ENCODE results near the gene PPP4R2. TPM values are rescaled to one million over a fixed set of nuclear protein-coding genes. Genes with fewer than 3 reads are reported as not detected.

Gene PPP4R2
- total and polyA plus RNA-seq, 2 donors (not counting 1 experiment from before 2014, with no cell fraction given): 9.8 to 57.5 TPM

GRCh38 chr3:72970942-72971341, 25.7 kb upstream of the PPP4R2 start:
- 40% methylated on average over 1 of the region's 2 CpGs for WGBS (ENCODE audit: insufficient coverage)
- Histone ChIP-seq H3K27me3 (replicated peaks in 1 of 4; ENCODE audit: control extremely low read depth in 1 of 4, control insufficient read depth in 3 of 4, insufficient read depth in 4 of 4, low read length in 3 of 4) (peaks cover 0 to 3% (median 0%) of the 10 kb centered on the region in 4 experiments), H3K4me3 (ENCODE audit: control extremely low read depth in 1 of 5, extremely low read depth in 1 of 5, insufficient read depth in 1 of 5, low read depth in 2 of 5, low read length in 4 of 5) (no peak overlapping the region), H3K4me2 (replicated peaks; ENCODE audit: low read depth, low read length, poor library complexity, severe bottlenecking) (no peak overlapping the region), H3K79me2 (ENCODE audit: control insufficient read depth, insufficient read depth, low read length) (no peaks in the 10 kb centered on the region), H3K9me3 (ENCODE audit: control extremely low read depth in 1 of 3, control insufficient read depth in 2 of 3, insufficient read depth in 1 of 3, low read length in 2 of 3) (no peaks in the 10 kb centered on the region), H2AFZ (ENCODE audit: insufficient read depth, low read depth, low read length, poor library complexity, severe bottlenecking) (no peak overlapping the region), H4K20me1 (ENCODE audit: control insufficient read depth, insufficient read depth, low read length, poor library complexity, severe bottlenecking) (no peaks in the 10 kb centered on the region), H3K9ac (ENCODE audit: low read length) (no peak overlapping the region), H3K4me1 (ENCODE audit: control insufficient read depth in 2 of 2, insufficient read depth in 2 of 2, low read length in 2 of 2) (peaks cover 0 to 1% of the 10 kb centered on the region in 2 donors), H3K36me3 (replicated peaks in 1 of 2; ENCODE audit: control extremely low read depth in 1 of 2, control insufficient read depth in 1 of 2, extremely low read depth in 1 of 2, insufficient read depth in 2 of 2, low read length in 1 of 2) (no peaks in the 10 kb centered on the region), H3K27ac (ENCODE audit: low read length in 2 of 2) (no peak overlapping the region)
- intact Hi-C loops (cut with micrococcal nuclease): no loop called here
- Mint-ChIP-seq H3K9me3 (ENCODE audit: insufficient read depth) (no peaks in the 10 kb centered on the region), H3K4me3 (no peak overlapping the region), H3K27me3 (peaks cover 10% of the 10 kb centered on the region), H3K27ac (no peak overlapping the region), H3K4me1 (peaks cover under 1% of the 10 kb centered on the region)
- ChIA-PET CTCF (no interaction called here), POLR2A (no interaction called here)
- DNase-seq (no peak), ATAC-seq (ENCODE audit: low read depth) (no peak)
- TF ChIP-seq EZH2 (IDR thresholded peaks at IDR 0.05; ENCODE audit: borderline replicate concordance, insufficient read depth, low read depth, low read length, poor library complexity, severe bottlenecking): no peak
- TF ChIP-seq, protein P1, sequence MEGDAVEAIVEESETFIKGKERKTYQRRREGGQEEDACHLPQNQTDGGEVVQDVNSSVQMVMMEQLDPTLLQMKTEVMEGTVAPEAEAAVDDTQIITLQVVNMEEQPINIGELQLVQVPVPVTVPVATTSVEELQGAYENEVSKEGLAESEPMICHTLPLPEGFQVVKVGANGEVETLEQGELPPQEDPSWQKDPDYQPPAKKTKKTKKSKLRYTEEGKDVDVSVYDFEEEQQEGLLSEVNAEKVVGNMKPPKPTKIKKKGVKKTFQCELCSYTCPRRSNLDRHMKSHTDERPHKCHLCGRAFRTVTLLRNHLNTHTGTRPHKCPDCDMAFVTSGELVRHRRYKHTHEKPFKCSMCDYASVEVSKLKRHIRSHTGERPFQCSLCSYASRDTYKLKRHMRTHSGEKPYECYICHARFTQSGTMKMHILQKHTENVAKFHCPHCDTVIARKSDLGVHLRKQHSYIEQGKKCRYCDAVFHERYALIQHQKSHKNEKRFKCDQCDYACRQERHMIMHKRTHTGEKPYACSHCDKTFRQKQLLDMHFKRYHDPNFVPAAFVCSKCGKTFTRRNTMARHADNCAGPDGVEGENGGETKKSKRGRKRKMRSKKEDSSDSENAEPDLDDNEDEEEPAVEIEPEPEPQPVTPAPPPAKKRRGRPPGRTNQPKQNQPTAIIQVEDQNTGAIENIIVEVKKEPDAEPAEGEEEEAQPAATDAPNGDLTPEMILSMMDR (IDR thresholded peaks at IDR 0.05): no peak

DNA sequence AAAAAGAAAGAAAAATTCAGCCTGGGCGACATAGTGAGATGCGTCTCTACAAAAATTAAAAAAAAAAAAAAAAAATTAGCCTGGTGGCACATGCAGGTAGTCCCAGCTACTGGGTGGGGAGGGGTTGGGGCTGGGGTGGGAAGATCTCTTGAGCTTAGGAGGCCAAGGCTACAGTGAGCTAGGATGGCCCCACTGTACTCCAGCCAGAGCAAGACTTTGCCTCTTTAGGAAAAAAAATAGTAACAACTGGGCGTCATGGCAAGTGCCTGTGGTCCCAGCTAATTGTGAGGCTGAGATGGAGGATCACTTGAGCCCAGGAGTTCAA, 23.9 kb upstream of the PPP4R2 start:
- Histone ChIP-seq H3K79me2 (ENCODE audit: control insufficient read depth, insufficient read depth, low read length) (no peaks in the 10 kb centered on the region), H3K4me3 (ENCODE audit: control extremely low read depth in 1 of 5, extremely low read depth in 1 of 5, insufficient read depth in 1 of 5, low read depth in 2 of 5, low read length in 4 of 5) (no peak overlapping the region), H2AFZ (ENCODE audit: insufficient read depth, low read depth, low read length, poor library complexity, severe bottlenecking) (no peak overlapping the region), H4K20me1 (ENCODE audit: control insufficient read depth, insufficient read depth, low read length, poor library complexity, severe bottlenecking) (no peaks in the 10 kb centered on the region), H3K4me2 (replicated peaks; ENCODE audit: low read depth, low read length, poor library complexity, severe bottlenecking) (no peak overlapping the region), H3K27ac (ENCODE audit: low read length in 2 of 2) (no peak overlapping the region), H3K4me1 (ENCODE audit: control insufficient read depth in 2 of 2, insufficient read depth in 2 of 2, low read length in 2 of 2) (no peaks in the 10 kb centered on the region), H3K9ac (ENCODE audit: low read length) (no peak overlapping the region), H3K36me3 (replicated peaks in 1 of 2; ENCODE audit: control extremely low read depth in 1 of 2, control insufficient read depth in 1 of 2, extremely low read depth in 1 of 2, insufficient read depth in 2 of 2, low read length in 1 of 2) (no peaks in the 10 kb centered on the region), H3K9me3 (ENCODE audit: control extremely low read depth in 1 of 3, control insufficient read depth in 2 of 3, insufficient read depth in 1 of 3, low read length in 2 of 3) (no peaks in the 10 kb centered on the region), H3K27me3 (replicated peaks in 1 of 4; ENCODE audit: control extremely low read depth in 1 of 4, control insufficient read depth in 3 of 4, insufficient read depth in 4 of 4, low read length in 3 of 4) (peaks cover 0 to 3% (median 0%) of the 10 kb centered on the region in 4 experiments)
- Mint-ChIP-seq H3K9me3 (ENCODE audit: insufficient read depth) (no peaks in the 10 kb centered on the region), H3K4me1 (no peaks in the 10 kb centered on the region), H3K27me3 (peaks cover 14% of the 10 kb centered on the region), H3K4me3 (no peak overlapping the region), H3K27ac (no peak overlapping the region)
- no CpG with 5 or more reads among the region's 3 CpGs for WGBS (ENCODE audit: insufficient coverage)
- DNase-seq: no peak
- no peak for ATAC-seq (ENCODE audit: low read depth)
- ChIA-PET POLR2A (no interaction called here), CTCF (interaction anchor here (0.7 kb wide), 1 partner anchor 26 kb away, joined by 5 read pairs; no protein-coding TSS in a partner anchor)
- intact Hi-C loops (cut with micrococcal nuclease): no loop called here
- TF ChIP-seq, protein P1 (IDR thresholded peaks at IDR 0.05): no peak
- TF ChIP-seq EZH2 (IDR thresholded peaks at IDR 0.05; ENCODE audit: borderline replicate concordance, insufficient read depth, low read depth, low read length, poor library complexity, severe bottlenecking): no peak
